Calu3 (cell line): ENCODE results near the gene COPS9. TPM values are rescaled to one million over a fixed set of nuclear protein-coding genes. Genes with fewer than 3 reads are reported as not detected.

Experiments
- BruUV-seq: library from RNA; stranded (reverse); fragments of 400-500 nt; replicated peaks from 2 replicates; lab custom pipeline; 2021; lab: Mats Ljungman, UMichigan
- CTCF ChIA-PET: fragments of 300-600 bp; sonication (Branson Sonifier 250); formaldehyde crosslinking; loops from one replicate; lab custom pipeline; 2022; ENCODE audit warnings: antibody characterized with exemption; lab: Charles Lee
- DNase-seq: peaks from one replicate; pipeline ENCODE4 v3.0.0; 2022
- H3K27ac Mint-ChIP-seq: one replicate; pipeline ENCODE4 v1.8.0; 2022; ENCODE audit warnings: mixed read lengths; ENCODE audit not compliant: unreplicated experiment
- H3K27me3 Mint-ChIP-seq: one replicate; pipeline ENCODE4 v1.8.0; 2022; ENCODE audit warnings: mixed read lengths; ENCODE audit not compliant: unreplicated experiment
- H3K36me3 Mint-ChIP-seq: one replicate; pipeline ENCODE4 v1.8.0; 2022; ENCODE audit warnings: mild to moderate bottlenecking, moderate library complexity, mixed read lengths; ENCODE audit not compliant: insufficient read depth, unreplicated experiment
- H3K4me1 Mint-ChIP-seq: one replicate; pipeline ENCODE4 v1.8.0; 2022; ENCODE audit warnings: mild to moderate bottlenecking, low read depth, mixed read lengths; ENCODE audit not compliant: unreplicated experiment
- H3K4me3 Mint-ChIP-seq: one replicate; pipeline ENCODE4 v1.8.0; 2022; ENCODE audit warnings: mild to moderate bottlenecking, low read depth, moderate library complexity, mixed read lengths; ENCODE audit not compliant: unreplicated experiment
- H3K9me3 Mint-ChIP-seq: one replicate; pipeline ENCODE4 v1.8.0; 2022; ENCODE audit warnings: low read depth, mixed read lengths; ENCODE audit not compliant: unreplicated experiment
- CTCF ChIP-seq: fragments of 200-600 bp; IDR thresholded peaks from one replicate; pipeline ENCODE4 v1.8.0; 2022; ENCODE audit warnings: antibody characterized with exemption; ENCODE audit not compliant: unreplicated experiment
- intact Hi-C: fragments of 100-400 bp; cut with micrococcal nuclease; formaldehyde crosslinking; loops from one replicate; pipeline ENCODE4 v1.10.0; 2022; ENCODE audit not compliant: unreplicated experiment
- total RNA-seq: library from RNA; stranded (reverse); gene quantifications from 2 replicates; pipeline ENCODE4 v1.2.3, GENCODE V29; 2022

Gene COPS9
- total RNA-seq, 1 experiment from 2014 or later = 106 TPM

- no TSS peak for BruUV-seq
- Mint-ChIP-seq H3K9me3 (no peaks in the 10 kb centered on the region), H3K4me3 (no peak overlapping the region), H3K27me3 (peaks cover 85% of the 10 kb centered on the region), H3K27ac (no peak overlapping the region), H3K36me3 (peaks cover 7% of the 10 kb centered on the region), H3K4me1 (no peaks in the 10 kb centered on the region)
- DNase-seq = no peak
- CTCF ChIA-PET = interaction anchor here (1.9 kb wide), 1 partner anchor 80 kb away, joined by 9 read pairs; no protein-coding TSS in a partner anchor
- no peak for TF ChIP-seq CTCF
- intact Hi-C loops = no loop called here
Measured at GRCh38 chr2:240140920-240141319, 4.8 kb upstream of the COPS9 start.

- Mint-ChIP-seq H3K4me3 (no peak within 1 kb of the TSS), H3K27me3 (peaks cover 81% of the 10 kb centered on the region), H3K4me1 (peaks cover 2% of the 10 kb centered on the region), H3K36me3 (peaks cover 11% of the 10 kb centered on the region), H3K27ac (no peak within 1 kb of the TSS), H3K9me3 (no peaks in the 10 kb centered on the region)
- no peak for DNase-seq
- intact Hi-C loops = no loop called here
- CTCF ChIA-PET = interaction anchor here (0.9 kb wide), 1 partner anchor 79 kb away, joined by 3 read pairs; no protein-coding TSS in a partner anchor
- BruUV-seq = no TSS peak
- no peak for TF ChIP-seq CTCF
Measured at GRCh38 chr2:240140511-240140910, 4.4 kb upstream of the COPS9 start, which contains the start of gene OTOS. Gene OTOS, minus strand, starts transcription at chr2:240140658. Its CDS starts 332 bp downstream, at chr2:240140326.

- no peaks in the 10 kb centered on the region for H3K9me3 Mint-ChIP-seq
- H3K4me3 Mint-ChIP-seq = no peak overlapping the region
- intact Hi-C loops = no loop called here
- no peak overlapping the region for H3K27ac Mint-ChIP-seq
- H3K36me3 Mint-ChIP-seq = peaks cover 16% of the 10 kb centered on the region
- peaks cover 74% of the 10 kb centered on the region for H3K27me3 Mint-ChIP-seq
- no peak for TF ChIP-seq CTCF
- no TSS peak for BruUV-seq
- peaks cover 8% of the 10 kb centered on the region for H3K4me1 Mint-ChIP-seq
- CTCF ChIA-PET = interaction anchor here (0.9 kb wide), 1 partner anchor 79 kb away, joined by 3 read pairs; no protein-coding TSS in a partner anchor
- no peak for DNase-seq
Measured at GRCh38 chr2:240139666-240140393, 3.7 kb upstream of the COPS9 start.

- DNase-seq = no peak
- H3K27me3 Mint-ChIP-seq = peaks cover 66% of the 10 kb centered on the region
- no peak overlapping the region for H3K4me3 Mint-ChIP-seq
- no peaks in the 10 kb centered on the region for H3K9me3 Mint-ChIP-seq
- intact Hi-C loops = no loop called here
- TF ChIP-seq CTCF = no peak
- peaks cover 16% of the 10 kb centered on the region for H3K36me3 Mint-ChIP-seq
- peaks cover 13% of the 10 kb centered on the region for H3K4me1 Mint-ChIP-seq
- H3K27ac Mint-ChIP-seq = no peak overlapping the region
- BruUV-seq = no TSS peak
- CTCF ChIA-PET = no interaction called here
Measured at GRCh38 chr2:240139011-240139441, 2.9 kb upstream of the COPS9 start.
